Skeletal muscle satellite cell (primary cell): ENCODE data around the gene TAF8.

Experiments
- H3K27me3 ChIP-seq: 2 replicates; pipeline ENCODE4 v1.7.0; 2013; ENCODE audit warnings: low read length; ENCODE audit not compliant: control insufficient read depth, insufficient read depth
- H3K36me3 ChIP-seq: 2 replicates; pipeline ENCODE4 v1.7.0; 2013; ENCODE audit warnings: mild to moderate bottlenecking, control low read depth, low read length; ENCODE audit not compliant: insufficient read depth
- H3K4me1 ChIP-seq: 2 replicates; pipeline ENCODE4 v1.7.0; 2013; ENCODE audit warnings: low read length; ENCODE audit not compliant: control insufficient read depth, insufficient read depth
- H3K4me2 ChIP-seq: 2 replicates; pipeline ENCODE4 v1.7.0; 2013; ENCODE audit warnings: mild to moderate bottlenecking, low read length
- H3K4me3 ChIP-seq: 2 replicates; pipeline ENCODE4 v1.7.0; 2013; ENCODE audit warnings: low read length
- H3K9ac ChIP-seq: 2 replicates; pipeline ENCODE4 v1.7.0; 2013; ENCODE audit warnings: mild to moderate bottlenecking, low read depth, low read length, moderate library complexity
- H3K9me3 ChIP-seq: replicated peaks from 2 replicates; pipeline ENCODE4 v1.7.0; 2013; ENCODE audit warnings: mild to moderate bottlenecking, control low read depth, low read length

Gene TAF8

DNA sequence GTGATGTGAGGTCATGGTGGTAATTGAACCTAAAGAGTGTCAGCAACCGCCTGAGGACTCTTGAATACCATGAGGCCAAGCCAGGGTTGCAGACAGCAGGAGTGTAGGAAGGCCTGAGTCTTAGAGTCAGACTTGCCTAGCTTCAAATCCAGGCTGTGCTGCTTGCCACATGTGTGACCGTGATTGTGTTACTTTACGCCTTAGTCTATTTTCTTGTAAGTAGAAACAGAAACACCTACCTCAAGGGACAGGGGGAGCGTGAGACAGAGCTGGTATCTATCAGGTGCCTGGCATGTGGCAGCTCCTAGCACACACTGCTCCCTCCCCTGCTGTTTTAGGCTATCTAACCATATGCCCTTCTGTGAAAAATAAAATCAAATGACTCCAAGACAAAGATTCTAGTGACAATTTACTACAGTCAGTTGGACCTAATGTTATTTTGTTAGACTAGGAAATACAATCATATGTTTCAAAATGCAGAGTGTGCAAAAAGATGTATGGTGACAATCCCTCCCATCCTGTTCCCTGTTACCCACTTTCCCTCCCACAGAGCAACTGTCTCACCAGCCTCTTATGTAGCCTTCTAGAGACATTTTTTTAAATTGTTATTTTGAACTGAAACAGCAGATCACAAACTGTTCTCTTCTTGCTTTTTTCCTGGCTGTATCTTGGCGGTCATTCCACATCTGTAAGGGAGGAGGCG, 21.7 kb downstream of the TAF8 start:
- no peaks in the 10 kb centered on the region for H3K27me3 ChIP-seq
- no peak overlapping the region for H3K9ac ChIP-seq
- H3K9me3 ChIP-seq, result no peaks in the 10 kb centered on the region
- H3K4me2 ChIP-seq, result no peak overlapping the region
- peaks cover under 1% of the 10 kb centered on the region for H3K4me1 ChIP-seq
- no peak overlapping the region for H3K4me3 ChIP-seq
- H3K36me3 ChIP-seq, result peaks cover 49% of the 10 kb centered on the region

DNA sequence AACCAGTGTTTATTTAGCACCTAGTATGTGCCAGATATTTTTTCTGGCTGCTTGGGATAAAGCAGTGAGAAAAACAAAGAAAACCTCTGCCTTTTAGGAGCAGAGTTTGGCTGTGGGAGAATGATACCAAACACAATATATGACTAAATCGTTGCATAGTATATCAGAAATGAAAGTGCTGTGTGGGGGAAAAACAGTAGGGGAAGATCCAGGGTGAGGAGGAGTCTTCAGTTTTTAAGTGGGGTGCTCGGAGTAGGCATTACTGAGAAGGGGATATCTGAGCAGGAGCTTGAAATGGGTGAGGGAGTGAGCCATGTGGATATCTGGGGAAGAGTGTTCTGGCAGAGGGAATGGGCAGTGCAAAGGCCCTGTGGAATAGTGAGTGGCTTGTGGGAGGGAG, 23.0 kb downstream of the TAF8 start:
- H3K36me3 ChIP-seq, result peaks cover 53% of the 10 kb centered on the region
- no peaks in the 10 kb centered on the region for H3K27me3 ChIP-seq
- no peak overlapping the region for H3K4me3 ChIP-seq
- no peak overlapping the region for H3K4me2 ChIP-seq
- no peaks in the 10 kb centered on the region for H3K9me3 ChIP-seq
- no peak overlapping the region for H3K9ac ChIP-seq
- H3K4me1 ChIP-seq, result no peaks in the 10 kb centered on the region

DNA sequence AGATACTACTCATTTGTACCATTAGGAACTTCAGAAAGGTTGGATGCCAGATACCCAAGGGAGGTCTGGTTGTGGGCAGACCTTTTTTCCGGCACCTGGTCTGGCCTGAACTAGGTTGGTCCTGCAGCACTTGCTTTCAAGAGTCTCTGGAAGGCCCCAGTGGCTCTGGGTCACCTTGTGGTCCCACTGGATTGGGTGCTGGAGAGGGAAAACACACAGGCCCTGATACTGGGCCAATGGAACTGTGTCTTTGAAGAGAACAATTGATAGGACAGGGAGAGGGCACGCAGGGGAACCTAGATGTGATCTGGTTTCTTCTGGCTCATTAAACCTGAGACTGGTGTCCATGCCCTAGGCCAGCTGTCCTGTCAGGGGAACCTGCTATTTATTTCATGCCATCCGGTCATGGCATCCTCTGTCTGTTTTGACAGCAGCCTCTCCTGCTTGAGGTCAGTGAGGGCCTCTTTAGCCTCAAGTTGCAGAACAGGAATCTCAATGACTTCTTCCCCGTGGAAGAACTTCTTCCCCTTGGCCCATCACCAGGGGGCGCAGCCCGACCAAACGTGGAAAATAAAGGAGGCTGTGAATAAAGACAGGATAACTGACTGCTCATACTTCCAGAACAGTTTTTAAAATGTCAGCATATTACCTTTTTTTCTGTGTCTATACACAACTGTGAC, 25.0 kb downstream of the TAF8 start:
- no peaks in the 10 kb centered on the region for H3K27me3 ChIP-seq
- no peak overlapping the region for H3K4me2 ChIP-seq
- H3K36me3 ChIP-seq, result peaks cover 45% of the 10 kb centered on the region
- no peaks in the 10 kb centered on the region for H3K9me3 ChIP-seq
- H3K4me1 ChIP-seq, result no peaks in the 10 kb centered on the region
- H3K9ac ChIP-seq, result no peak overlapping the region
- H3K4me3 ChIP-seq, result no peak overlapping the region

DNA sequence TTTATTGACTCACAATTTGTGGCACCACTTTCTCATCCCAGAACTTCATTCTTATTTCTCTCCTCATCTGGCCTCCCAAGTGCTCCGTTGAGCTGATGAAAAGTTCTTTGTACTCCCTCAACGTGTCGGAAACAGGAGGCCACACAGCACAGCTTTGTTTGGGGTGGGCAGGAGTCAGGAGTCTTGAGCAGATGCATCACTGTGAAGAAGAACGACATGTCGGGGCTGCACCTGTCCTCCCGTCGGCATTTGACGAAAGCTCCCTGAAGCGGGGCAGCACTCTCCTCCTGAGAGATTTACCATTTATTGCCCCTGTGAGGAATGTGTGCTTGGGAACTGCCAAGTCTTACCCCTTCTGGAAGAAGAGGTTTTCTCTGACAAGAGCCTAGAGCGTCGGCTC, 28.1 kb downstream of the TAF8 start:
- Histone ChIP-seq H3K9ac (no peak overlapping the region), H3K4me2 (no peak overlapping the region), H3K4me1 (no peaks in the 10 kb centered on the region), H3K4me3 (no peak overlapping the region), H3K9me3 (no peaks in the 10 kb centered on the region), H3K36me3 (peaks cover 26% of the 10 kb centered on the region), H3K27me3 (no peaks in the 10 kb centered on the region)

- Histone ChIP-seq H3K9me3 (no peaks in the 10 kb centered on the region), H3K9ac (no peak overlapping the region), H3K4me3 (no peak overlapping the region), H3K36me3 (peaks cover 26% of the 10 kb centered on the region), H3K4me2 (no peak overlapping the region), H3K4me1 (no peaks in the 10 kb centered on the region), H3K27me3 (no peaks in the 10 kb centered on the region)
Observed at GRCh38 chr6:42079941-42080464, 29.7 kb downstream of the TAF8 start.

- Histone ChIP-seq H3K9ac (no peak overlapping the region), H3K4me3 (no peak overlapping the region), H3K9me3 (no peaks in the 10 kb centered on the region), H3K36me3 (peaks cover 4% of the 10 kb centered on the region), H3K4me2 (no peak overlapping the region), H3K27me3 (no peaks in the 10 kb centered on the region), H3K4me1 (peaks cover 8% of the 10 kb centered on the region)
Observed at GRCh38 chr6:42083530-42083929, 33.2 kb downstream of the TAF8 start.

DNA sequence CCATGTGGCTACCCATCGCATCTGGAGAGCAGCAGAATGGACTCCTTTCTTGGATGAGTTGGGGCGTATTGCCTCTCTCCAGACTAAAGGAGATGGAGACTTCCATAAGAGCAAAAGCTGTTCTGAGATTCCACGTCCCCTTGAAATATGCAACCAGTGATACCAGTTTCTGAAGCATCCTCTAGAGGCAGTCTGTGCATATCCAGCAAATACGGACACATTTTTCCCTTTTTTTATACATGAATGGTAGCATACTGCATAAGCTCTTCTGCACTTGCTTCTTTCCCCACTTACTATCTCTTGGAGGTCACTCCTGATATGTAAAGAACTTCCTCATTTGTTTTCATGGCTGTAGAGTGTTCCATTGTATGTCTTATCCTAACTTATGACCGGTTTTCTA, 34.6 kb downstream of the TAF8 start:
- Histone ChIP-seq H3K4me1 (peaks cover 9% of the 10 kb centered on the region), H3K4me2 (no peak overlapping the region), H3K9me3 (no peaks in the 10 kb centered on the region), H3K36me3 (no peaks in the 10 kb centered on the region), H3K27me3 (no peaks in the 10 kb centered on the region), H3K9ac (no peak overlapping the region), H3K4me3 (no peak overlapping the region)

- H3K4me3 ChIP-seq, result no peak overlapping the region
Observed at GRCh38 chr6:42086046-42087035, 36.0 kb downstream of the TAF8 start.

GRCh38 chr6:42088101-42088591, 37.8 kb downstream of the TAF8 start:
- H3K4me3 ChIP-seq, result no peak overlapping the region
- H3K9ac ChIP-seq, result no peak overlapping the region
- H3K4me1 ChIP-seq, result peaks cover 9% of the 10 kb centered on the region
- H3K4me2 ChIP-seq, result peak overlapping the region; percentile 13
- H3K27me3 ChIP-seq, result no peaks in the 10 kb centered on the region
- H3K36me3 ChIP-seq, result no peaks in the 10 kb centered on the region
- no peaks in the 10 kb centered on the region for H3K9me3 ChIP-seq

More at GRCh38 chr6:42086046-42087035, 36.0 kb downstream of the TAF8 start:
- no peak overlapping the region for H3K4me2 ChIP-seq
- no peaks in the 10 kb centered on the region for H3K36me3 ChIP-seq
- H3K27me3 ChIP-seq, result no peaks in the 10 kb centered on the region
- H3K9me3 ChIP-seq, result no peaks in the 10 kb centered on the region
- H3K9ac ChIP-seq, result no peak overlapping the region
- H3K4me1 ChIP-seq, result peaks cover 9% of the 10 kb centered on the region

- peaks cover 9% of the 10 kb centered on the region for H3K4me1 ChIP-seq
- H3K4me2 ChIP-seq, result no peak overlapping the region
- no peak overlapping the region for H3K4me3 ChIP-seq
- H3K9me3 ChIP-seq, result no peaks in the 10 kb centered on the region
- no peaks in the 10 kb centered on the region for H3K27me3 ChIP-seq
- no peak overlapping the region for H3K9ac ChIP-seq
- no peaks in the 10 kb centered on the region for H3K36me3 ChIP-seq
Observed at GRCh38 chr6:42090819-42091717, 40.7 kb downstream of the TAF8 start.
